HCT116 (cell line): ENCODE measurements around the gene CSK. TPM values are rescaled to one million over a fixed set of nuclear protein-coding genes. Genes with fewer than 3 reads are reported as not detected.

Experiments used
- ATAC-seq: fragments of 200-7000 bp; cut with Tn5 transposase; 2 replicates; pipeline ENCODE4 v1.9.1; 2020; ENCODE audit warnings: mild to moderate bottlenecking, moderate library complexity
- BruUV-seq: library from RNA; stranded (reverse); fragments of 400-500 nt; replicated peaks from 2 replicates; lab custom pipeline; 2021; lab: Mats Ljungman, UMichigan
- CTCF ChIA-PET: fragments of 300-600 bp; sonication (Branson Sonifier 250); formaldehyde crosslinking; loops from one replicate; lab custom pipeline; 2021; ENCODE audit warnings: antibody characterized with exemption; lab: Charles Lee
- POLR2A ChIA-PET: fragments of 300-600, 350-600 bp; sonication (Branson Sonifier 250); formaldehyde crosslinking; loops from one replicate; lab custom pipeline; 2021; ENCODE audit warnings: antibody characterized with exemption; lab: Charles Lee
- RAD21 ChIA-PET, 2 experiments: fragments of 300-600 bp; sonication (Branson Sonifier 250); formaldehyde crosslinking; loops; one replicate each; lab custom pipeline; 2023; ENCODE audit warnings: low total read pairs in 2 of 2; ENCODE audit not compliant: uncharacterized antibody in 2 of 2, unreplicated experiment in 2 of 2, low non-redundant PET in 1 of 2; lab: Charles Lee
- DNase-seq: peaks from one replicate; pipeline ENCODE4 v3.0.0-alpha.2; 2010; ENCODE audit warnings: low read depth, low spot score
- H2AFZ ChIP-seq: fragments of 200-600 bp; shearing (Covaris generic), sonication (generic); 2 replicates; pipeline ENCODE4 v1.6.1; 2017; ENCODE audit warnings: low read depth, mixed run types, mixed read lengths, antibody characterized with exemption, low read length; ENCODE audit not compliant: poor library complexity, severe bottlenecking
- H3K27ac ChIP-seq: 2 replicates; pipeline ENCODE4 v1.5.1; 2012; ENCODE audit warnings: low read depth, low read length
- H3K27me3 ChIP-seq: fragments of 200-600 bp; sonication (generic); 2 replicates; pipeline ENCODE4 v1.6.1; 2016; ENCODE audit warnings: mixed run types, low read length, mixed read lengths; ENCODE audit not compliant: insufficient read depth
- H3K36me3 ChIP-seq, 2 experiments: fragments of 200-500 bp in 1 of 2; fragments of 200-600 bp in 1 of 2; sonication (Bioruptor generic) in 1 of 2; sonication (generic) in 1 of 2; 2 replicates each; pipeline versions ENCODE4 v1.5.1 to v1.6.1; 2014 to 2016; ENCODE audit warnings: low read length in 2 of 2, inconsistent platforms in 1 of 2, mixed read lengths in 1 of 2, mixed run types in 1 of 2; ENCODE audit not compliant: insufficient read depth in 2 of 2, control insufficient read depth in 1 of 2
- H3K4me1 ChIP-seq, 2 experiments: fragments of 200-600 bp in 1 of 2; sonication (generic) in 1 of 2; 2 replicates each; pipeline versions ENCODE4 v1.5.1 to v1.6.1; 2012 to 2017; ENCODE audit warnings: low read length in 2 of 2, inconsistent platforms in 1 of 2, mild to moderate bottlenecking in 1 of 2, mixed read lengths in 1 of 2, mixed run types in 1 of 2, moderate library complexity in 1 of 2; ENCODE audit not compliant: insufficient read depth in 2 of 2, control insufficient read depth in 1 of 2
- H3K4me2 ChIP-seq: fragments of 200-600 bp; sonication (generic); 2 replicates; pipeline ENCODE4 v1.6.1; 2017; ENCODE audit warnings: mixed run types, low read length, mixed read lengths
- H3K4me3 ChIP-seq, 2 experiments: fragments of 200-600 bp in 1 of 2; sonication (generic) in 1 of 2; replicated peaks in 1 of 2; 2 replicates each; pipeline ENCODE4 v1.5.1; 2011 to 2016; ENCODE audit warnings: low read length in 2 of 2, control low read depth in 1 of 2, low read depth in 1 of 2, mild to moderate bottlenecking in 1 of 2, mixed read lengths in 1 of 2, mixed run types in 1 of 2
- H3K79me2 ChIP-seq: fragments of 200-600 bp; sonication (generic); 2 replicates; pipeline ENCODE4 v1.6.1; 2017; ENCODE audit warnings: mild to moderate bottlenecking, mixed run types, low read length, moderate library complexity, mixed read lengths; ENCODE audit not compliant: insufficient read depth
- H3K9ac ChIP-seq: fragments of 200-600 bp; sonication (generic); 2 replicates; pipeline ENCODE4 v1.6.1; 2016; ENCODE audit warnings: low read length, mixed read lengths
- H3K9me2 ChIP-seq: fragments of 200-600 bp; sonication (generic), shearing (Covaris generic); 2 replicates; pipeline ENCODE4 v1.6.1; 2017; ENCODE audit warnings: mixed run types, mild to moderate bottlenecking, moderate library complexity; ENCODE audit not compliant: insufficient read depth
- H3K9me3 ChIP-seq, 2 experiments: fragments of 200-500 bp in 1 of 2; fragments of 200-600 bp in 1 of 2; sonication (Bioruptor generic) in 1 of 2; sonication (generic) in 1 of 2; 2 replicates each; pipeline ENCODE4 v1.6.1; 2014 to 2017; ENCODE audit warnings: low read length in 2 of 2, mixed read lengths in 2 of 2, inconsistent platforms in 1 of 2, low read depth in 1 of 2, mild to moderate bottlenecking in 1 of 2, mixed run types in 1 of 2, moderate library complexity in 1 of 2; ENCODE audit not compliant: control insufficient read depth in 1 of 2, insufficient read depth in 1 of 2
- H4K20me1 ChIP-seq: fragments of 200-600 bp; sonication (generic), shearing (Covaris generic); 2 replicates; pipeline ENCODE4 v1.6.1; 2017; ENCODE audit warnings: mixed run types, mild to moderate bottlenecking, moderate library complexity; ENCODE audit not compliant: insufficient read depth
- ATF3 ChIP-seq: IDR thresholded peaks from 2 replicates; pipeline ENCODE4 v1.6.1; 2012
- CBX3 ChIP-seq: IDR thresholded peaks from 2 replicates; pipeline ENCODE4 v1.6.1; 2012; ENCODE audit warnings: low read depth
- CEBPB ChIP-seq: IDR thresholded peaks from 2 replicates; pipeline ENCODE4 v1.6.1; 2012; ENCODE audit warnings: low read depth
- EGR1 ChIP-seq: IDR thresholded peaks from 2 replicates; pipeline ENCODE4 v1.6.1; 2012; ENCODE audit warnings: low read depth
- ELF1 ChIP-seq: IDR thresholded peaks from 2 replicates; pipeline ENCODE4 v1.6.1; 2012; ENCODE audit warnings: low read depth, borderline replicate concordance
- EZH2 ChIP-seq: fragments of 200-600 bp; sonication (generic); IDR thresholded peaks from 2 replicates; pipeline ENCODE4 v1.6.1; 2017; ENCODE audit warnings: antibody characterized with exemption, mixed run types
- EZH2phosphoT487 ChIP-seq: fragments of 200-600 bp; IDR thresholded peaks from 2 replicates; pipeline ENCODE4 v1.6.1; 2018; ENCODE audit warnings: antibody characterized with exemption, borderline replicate concordance
- FOSL1 ChIP-seq: IDR thresholded peaks from 2 replicates; pipeline ENCODE4 v1.6.1; 2012; ENCODE audit warnings: low read depth
- POLR2A ChIP-seq: IDR thresholded peaks from 2 replicates; pipeline ENCODE4 v1.7.0; 2011; ENCODE audit warnings: borderline replicate concordance; ENCODE audit not compliant: insufficient read depth, insufficient read length; ENCODE audit errors: extremely low read depth
- POLR2AphosphoS5 ChIP-seq: IDR thresholded peaks from 2 replicates; pipeline ENCODE4 v1.6.1; 2011; ENCODE audit warnings: mild to moderate bottlenecking, low read depth, low read length, moderate library complexity
- SP1 ChIP-seq: IDR thresholded peaks from 2 replicates; pipeline ENCODE4 v1.6.1; 2012; ENCODE audit warnings: low read depth
- SRF ChIP-seq: IDR thresholded peaks from 2 replicates; pipeline ENCODE4 v1.6.1; 2012; ENCODE audit warnings: low read depth
- YY1 ChIP-seq: IDR thresholded peaks from 2 replicates; pipeline ENCODE4 v1.6.1; 2011; ENCODE audit warnings: low read length, low read depth, moderate library complexity, mild to moderate bottlenecking; ENCODE audit not compliant: insufficient replicate concordance; ENCODE audit errors: extremely low read depth
- ZBTB33 ChIP-seq: IDR thresholded peaks from 2 replicates; pipeline ENCODE4 v1.6.1; 2011; ENCODE audit warnings: mild to moderate bottlenecking, low read length, moderate library complexity; ENCODE audit not compliant: insufficient replicate concordance; ENCODE audit errors: extremely low read depth
- ZFX ChIP-seq: fragments of 450-650 bp; IDR thresholded peaks from 2 replicates; pipeline ENCODE4 v1.6.1; 2017
- intact Hi-C: fragments of 100-400 bp; cut with micrococcal nuclease; formaldehyde crosslinking; loops from 2 replicates; pipeline ENCODE4 v1.10.0; 2022
- total RNA-seq: library from RNA; stranded (reverse); gene quantifications from one replicate; pipeline ENCODE4 v1.2.1, GENCODE V29; 2021; ENCODE audit not compliant: unreplicated experiment

The CSK gene
- total RNA-seq, 1 experiment from 2014 or later: 72.2 TPM

GRCh38 chr15:74754593-74755215, 27.2 kb upstream of the CSK start:
- intact Hi-C loops: no loop called here
- Histone ChIP-seq H3K9me2 (no peaks in the 10 kb centered on the region), H3K9ac (no peak overlapping the region), H2AFZ (no peak overlapping the region), H3K4me2 (no peak overlapping the region), H3K27ac (no peak overlapping the region), H3K4me1 (peaks cover 0 to 10% of the 10 kb centered on the region in 2 experiments; a peak in 2 of 4 replicates), H3K4me3 (no peak overlapping the region), H3K27me3 (no peaks in the 10 kb centered on the region), H4K20me1 (no peaks in the 10 kb centered on the region), H3K79me2 (no peaks in the 10 kb centered on the region), H3K9me3 (no peaks in the 10 kb centered on the region), H3K36me3 (no peaks in the 10 kb centered on the region)
- no peak for DNase-seq
- RAD21 ChIA-PET: no interaction called here
- TF ChIP-seq ELF1 (no peak), EZH2 (no peak), POLR2A (no peak), CBX3 (no peak)
- no TSS peak for BruUV-seq
- CTCF ChIA-PET: interaction anchor here (1.3 kb wide), 1 partner anchor 14 kb away, joined by 5 read pairs; no protein-coding TSS in a partner anchor
- POLR2A ChIA-PET: no interaction called here
- no peak for ATAC-seq

GRCh38 chr15:74758736-74759135, 23.1 kb upstream of the CSK start:
- DNase-seq (no peak), ATAC-seq (no peak)
- Histone ChIP-seq H3K9me3 (no peaks in the 10 kb centered on the region), H3K9me2 (no peaks in the 10 kb centered on the region), H4K20me1 (no peaks in the 10 kb centered on the region), H2AFZ (no peak overlapping the region), H3K9ac (no peak overlapping the region), H3K27ac (no peak overlapping the region), H3K4me3 (no peak overlapping the region), H3K79me2 (no peaks in the 10 kb centered on the region), H3K4me2 (no peak overlapping the region), H3K36me3 (no peaks in the 10 kb centered on the region), H3K27me3 (no peaks in the 10 kb centered on the region), H3K4me1 (no peaks in the 10 kb centered on the region)
- POLR2A ChIA-PET: interaction anchor here (2.5 kb wide), 1 partner anchor 10 kb away, joined by 14 read pairs; no protein-coding TSS in a partner anchor
- RAD21 ChIA-PET: no interaction called here
- CTCF ChIA-PET: interaction anchor here (2.2 to 2.3 kb wide), 2 partner anchors 10 to 13 kb away, joined by 13 to 14 read pairs; no protein-coding TSS in a partner anchor
- BruUV-seq: no TSS peak
- intact Hi-C loops: no loop called here
- no peak for TF ChIP-seq ATF3
- TF ChIP-seq EZH2phosphoT487: no peak
- TF ChIP-seq FOSL1: no peak
- no peak for TF ChIP-seq POLR2AphosphoS5
- TF ChIP-seq CBX3: no peak
- no peak for TF ChIP-seq SP1
- no peak for TF ChIP-seq YY1
- no peak for TF ChIP-seq ELF1
- TF ChIP-seq EGR1: no peak
- no peak for TF ChIP-seq SRF
- no peak for TF ChIP-seq ZFX
- TF ChIP-seq EZH2: no peak
- TF ChIP-seq ZBTB33: no peak
- TF ChIP-seq CEBPB: no peak
